ENCODE results near the gene TLR4.

The TLR4 gene

GRCh38 chr9:117704024-117704575 lies at the start of gene TLR4:
TLR4 (plus strand) TSS chr9:117704403; CDS start chr9:117704473, 70 bp downstream.
- DNase-seq (ENCODE audit: low read depth): peak; percentile 67

- DNase-seq (ENCODE audit: low read depth): no peak
Measured at GRCh38 chr9:117656002-117656401, 48.2 kb upstream of the TLR4 start.

GRCh38 chr9:117662651-117663050 lies 41.6 kb upstream of the TLR4 start:
- no peak for DNase-seq (ENCODE audit: low read depth)

GRCh38 chr9:117664419-117664818 lies 39.8 kb upstream of the TLR4 start:
- DNase-seq (ENCODE audit: low read depth): no peak

- DNase-seq (ENCODE audit: low read depth): no peak
Measured at GRCh38 chr9:117665601-117666385, 38.4 kb upstream of the TLR4 start.

- no peak for DNase-seq (ENCODE audit: low read depth)
Measured at GRCh38 chr9:117671468-117671867, 32.7 kb upstream of the TLR4 start.

- DNase-seq (ENCODE audit: low read depth): peak; percentile 84
Measured at GRCh38 chr9:117672369-117672768, 31.8 kb upstream of the TLR4 start.

- DNase-seq (ENCODE audit: low read depth): no peak
Measured at GRCh38 chr9:117677572-117677971, 26.6 kb upstream of the TLR4 start.

- DNase-seq (ENCODE audit: low read depth): no peak
Measured at GRCh38 chr9:117678871-117679270, 25.3 kb upstream of the TLR4 start.

GRCh38 chr9:117679416-117679815 lies 24.8 kb upstream of the TLR4 start:
- no peak for DNase-seq (ENCODE audit: low read depth)

- DNase-seq (ENCODE audit: low read depth): no peak
Measured at GRCh38 chr9:117681888-117682287, 22.3 kb upstream of the TLR4 start.

- peak; percentile 33 for DNase-seq (ENCODE audit: low read depth)
Measured at GRCh38 chr9:117682955-117683710, 21.1 kb upstream of the TLR4 start.

- DNase-seq (ENCODE audit: low read depth): no peak
Measured at GRCh38 chr9:117687532-117687931, 16.7 kb upstream of the TLR4 start.

- no peak for DNase-seq (ENCODE audit: low read depth)
Measured at GRCh38 chr9:117691367-117691766, 12.8 kb upstream of the TLR4 start.

- DNase-seq (ENCODE audit: low read depth): no peak
Measured at GRCh38 chr9:117696154-117696553, 8.0 kb upstream of the TLR4 start.

GRCh38 chr9:117697046-117697445 lies 7.2 kb upstream of the TLR4 start:
- DNase-seq (ENCODE audit: low read depth): no peak

- DNase-seq (ENCODE audit: low read depth): no peak
Measured at GRCh38 chr9:117703537-117703936, 666 bp upstream of the TLR4 start.

- no peak for DNase-seq (ENCODE audit: low read depth)
Measured at GRCh38 chr9:117704597-117704996, 394 bp downstream of the TLR4 start.

GRCh38 chr9:117705386-117705785 lies 1.2 kb downstream of the TLR4 start:
- no peak for DNase-seq (ENCODE audit: low read depth)

GRCh38 chr9:117706421-117707116 lies 2.4 kb downstream of the TLR4 start:
- DNase-seq (ENCODE audit: low read depth): no peak

- no peak for DNase-seq (ENCODE audit: low read depth)
Measured at GRCh38 chr9:117707561-117707960, 3.4 kb downstream of the TLR4 start.

- DNase-seq (ENCODE audit: low read depth): no peak
Measured at GRCh38 chr9:117709936-117710335, 5.7 kb downstream of the TLR4 start.

All from HS-5 (cell line).